Epidermal melanocyte (primary cell): ENCODE results near the gene VIT.
"Not testable (repeated sequence)": the region's sequence is repeated elsewhere in the genome, so short reads cannot be mapped to it uniquely, and the experiment has no call there.

Experiments
- DNase-seq: peaks from one replicate; pipeline ENCODE4 v3.0.0; 2011; ENCODE audit warnings: low spot score; ENCODE audit not compliant: insufficient read length

VIT gene

DNA sequence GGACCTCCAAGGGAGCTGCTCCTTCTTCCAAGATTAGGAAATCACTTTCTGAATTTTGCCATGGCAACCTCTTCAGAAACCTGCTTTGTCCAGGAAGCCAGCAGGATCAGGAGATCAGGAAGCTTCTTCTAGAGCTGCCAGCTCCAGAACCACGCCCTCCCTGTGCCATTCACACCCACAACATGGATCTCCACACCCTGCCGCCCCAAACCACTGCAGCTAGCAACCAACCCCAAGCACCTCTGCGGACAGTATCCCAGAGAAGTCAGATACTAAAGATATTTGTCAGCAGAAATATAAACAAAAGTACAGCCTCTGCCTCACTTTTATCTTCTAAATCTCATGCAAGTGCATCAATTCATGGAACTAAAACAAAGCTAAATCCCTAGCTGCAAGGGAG, 106.4 kb downstream of the VIT start:
- no peak for DNase-seq

GRCh38 chr2:36805635-36806224, 109.2 kb downstream of the VIT start:
- DNase-seq, result no peak

GRCh38 chr2:36807223-36807886, 110.8 kb downstream of the VIT start:
- no peak for DNase-seq

DNA sequence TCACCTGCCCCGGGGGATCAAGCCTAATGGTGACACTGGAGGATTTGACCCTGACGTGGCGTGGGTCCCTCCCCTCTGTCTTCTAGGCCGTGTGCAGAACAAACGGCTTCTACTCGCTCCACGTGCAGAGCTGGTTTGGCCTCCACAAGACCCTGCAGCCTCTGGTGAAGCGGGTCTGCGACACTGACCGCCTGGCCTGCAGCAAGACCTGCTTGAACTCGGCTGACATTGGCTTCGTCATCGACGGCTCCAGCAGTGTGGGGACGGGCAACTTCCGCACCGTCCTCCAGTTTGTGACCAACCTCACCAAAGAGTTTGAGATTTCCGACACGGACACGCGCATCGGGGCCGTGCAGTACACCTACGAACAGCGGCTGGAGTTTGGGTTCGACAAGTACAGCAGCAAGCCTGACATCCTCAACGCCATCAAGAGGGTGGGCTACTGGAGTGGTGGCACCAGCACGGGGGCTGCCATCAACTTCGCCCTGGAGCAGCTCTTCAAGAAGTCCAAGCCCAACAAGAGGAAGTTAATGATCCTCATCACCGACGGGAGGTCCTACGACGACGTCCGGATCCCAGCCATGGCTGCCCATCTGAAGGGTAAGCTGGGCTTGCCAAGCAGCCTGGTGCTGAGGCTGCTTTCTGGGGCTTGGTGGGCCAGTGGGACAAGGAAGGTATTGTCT, 112.0 kb downstream of the VIT start:
- no peak for DNase-seq

DNA sequence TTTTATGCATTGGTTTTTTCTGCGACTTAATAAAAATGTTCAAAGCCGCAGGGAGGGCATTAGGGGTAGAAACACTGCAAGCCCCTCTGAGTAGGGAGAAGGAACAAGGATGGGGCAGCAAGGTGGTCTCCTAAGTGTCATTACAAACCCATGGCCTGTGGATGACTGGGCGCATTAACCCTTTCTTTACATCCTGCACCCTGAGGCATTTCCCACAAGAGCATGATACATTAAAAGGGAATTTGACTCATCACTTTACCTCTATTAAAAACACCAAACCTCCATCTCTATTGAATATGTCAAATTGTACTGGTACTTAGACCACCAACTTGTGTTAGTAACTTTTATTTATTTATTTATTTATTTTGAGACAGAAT, 112.5 kb downstream of the VIT start:
- DNase-seq, result no peak

DNA sequence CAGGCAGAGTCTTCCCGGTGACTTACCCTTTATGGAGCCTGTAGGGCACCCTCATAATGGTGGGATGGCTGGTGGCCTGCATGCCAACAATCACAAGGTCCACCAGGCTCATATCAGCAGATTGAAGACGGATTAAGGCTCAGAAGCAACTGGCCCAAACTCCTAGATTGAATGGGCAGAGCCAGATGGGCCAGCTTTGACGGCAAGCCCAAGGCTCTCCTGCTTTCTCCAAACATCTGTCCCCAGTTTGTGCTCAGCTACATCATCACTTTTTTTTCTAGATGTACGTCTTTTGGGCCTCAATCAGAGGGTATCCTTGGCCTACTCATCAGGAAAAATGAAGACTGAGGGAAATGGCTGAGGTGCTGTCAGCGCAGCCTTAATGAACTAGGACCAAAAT, 114.6 kb downstream of the VIT start:
- no peak for DNase-seq

GRCh38 chr2:36812196-36812595, 115.7 kb downstream of the VIT start:
- no peak for DNase-seq

DNA sequence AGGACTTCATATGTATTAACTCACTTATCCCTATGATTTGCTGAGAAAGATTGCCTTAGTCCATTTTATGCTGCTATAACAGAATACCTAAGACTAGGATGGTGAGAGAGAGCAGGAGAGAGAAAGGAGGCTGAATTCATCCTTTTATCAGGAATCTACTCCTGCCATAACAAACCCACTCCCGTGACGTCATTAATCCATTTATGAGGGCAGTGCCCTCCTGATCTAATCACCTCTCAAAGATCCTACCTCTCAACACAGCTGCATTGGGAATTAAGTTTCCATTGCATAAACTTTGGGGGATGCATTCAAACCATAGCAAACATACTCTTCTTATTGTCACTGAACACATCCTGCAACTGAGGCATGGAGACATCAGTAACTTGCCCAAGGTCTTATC, 122.0 kb downstream of the VIT start:
- DNase-seq, result no peak

- DNase-seq, result no peak
Measured at GRCh38 chr2:36819095-36819711, 122.7 kb downstream of the VIT start.

DNA sequence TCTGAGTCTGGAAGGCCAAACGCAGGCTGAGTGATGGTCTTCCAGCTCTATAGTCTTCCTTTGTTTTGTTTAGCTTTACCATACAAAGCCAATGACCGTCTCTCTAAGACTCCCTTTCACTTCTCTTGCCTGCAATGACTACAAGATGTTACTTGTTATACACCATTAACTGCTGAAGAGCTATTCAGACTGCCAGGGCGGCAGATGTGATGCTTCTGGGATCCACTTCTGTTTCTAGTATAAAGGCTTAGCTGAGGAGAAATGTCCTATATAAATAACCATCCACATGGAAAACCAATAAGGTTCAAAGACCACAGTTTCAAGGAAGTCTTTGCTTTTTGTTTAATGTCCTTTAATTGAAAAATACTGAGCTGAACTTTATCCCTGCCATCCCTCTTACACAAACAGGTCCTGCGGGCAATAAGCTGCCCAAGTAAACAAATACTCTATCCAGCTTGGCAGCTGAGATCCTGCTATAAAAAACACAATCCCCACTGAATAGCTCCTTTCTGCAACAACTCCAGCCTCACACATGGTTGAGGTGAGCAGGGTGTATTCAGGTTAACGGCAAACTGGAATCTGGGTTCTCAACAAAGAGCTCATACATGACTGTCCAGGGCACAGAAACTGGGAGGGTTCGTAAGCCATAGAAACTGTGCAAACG, 124.6 kb downstream of the VIT start:
- no peak for DNase-seq

- DNase-seq, result no peak
Measured at GRCh38 chr2:36823862-36824261, 127.4 kb downstream of the VIT start.

DNA sequence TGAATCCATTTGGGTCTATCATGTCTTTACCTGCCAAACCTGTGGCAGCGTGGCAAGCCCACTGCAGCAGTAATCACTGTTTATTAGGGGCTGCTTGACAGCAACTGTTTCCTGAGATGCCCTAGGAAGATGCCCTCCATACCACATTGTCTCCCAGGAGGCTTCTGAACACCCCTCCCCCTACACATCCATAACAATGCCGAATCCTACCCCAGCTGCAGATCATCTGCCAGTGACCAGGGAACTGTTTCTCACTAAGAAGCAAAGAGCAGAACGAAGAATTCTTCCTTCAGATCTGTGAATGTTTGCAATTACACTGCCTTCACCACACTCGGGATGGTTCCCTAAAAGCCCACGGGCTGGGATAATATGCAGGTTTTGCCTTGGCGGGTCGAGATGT, 127.8 kb downstream of the VIT start:
- DNase-seq, result no peak

- not testable (repeated sequence) for DNase-seq
Measured at GRCh38 chr2:36824683-36825082, 128.2 kb downstream of the VIT start.

- no peak for DNase-seq
Measured at GRCh38 chr2:36831185-36831584, 134.7 kb downstream of the VIT start.

- DNase-seq, result no peak
Measured at GRCh38 chr2:36834203-36834602, 137.7 kb downstream of the VIT start.

GRCh38 chr2:36834731-36835524, 138.4 kb downstream of the VIT start:
- no peak for DNase-seq

DNA sequence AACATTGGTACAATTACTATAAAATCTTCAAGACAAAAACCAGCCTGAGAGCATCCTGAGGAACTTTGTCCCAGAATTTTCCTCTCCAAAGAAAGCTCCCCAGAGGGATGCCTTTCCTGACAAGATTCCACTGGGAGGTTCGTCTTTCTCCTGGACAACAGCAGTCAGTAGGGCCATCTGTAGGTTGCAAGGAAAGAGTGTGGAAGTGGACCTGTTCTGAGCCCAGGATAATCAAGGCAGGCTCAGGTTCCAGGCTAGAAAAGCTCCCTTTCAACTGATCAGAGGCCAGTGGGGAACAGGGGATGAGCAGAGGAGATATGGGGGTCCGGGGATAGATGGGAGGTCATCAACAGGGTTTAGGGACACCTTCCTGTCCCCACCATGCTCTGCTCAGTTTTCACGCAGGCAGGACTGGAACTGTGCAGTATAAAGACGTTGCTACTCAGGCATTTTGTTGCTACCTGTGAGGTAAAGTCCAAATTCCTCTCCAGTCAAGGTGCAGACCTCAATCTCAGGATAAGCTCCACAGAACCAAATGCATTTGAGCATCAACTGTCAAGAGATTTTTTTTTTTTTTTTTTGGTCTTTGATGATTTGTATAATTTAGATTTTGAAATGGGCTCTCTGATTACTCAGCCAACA, 143.6 kb downstream of the VIT start:
- DNase-seq, result no peak

DNA sequence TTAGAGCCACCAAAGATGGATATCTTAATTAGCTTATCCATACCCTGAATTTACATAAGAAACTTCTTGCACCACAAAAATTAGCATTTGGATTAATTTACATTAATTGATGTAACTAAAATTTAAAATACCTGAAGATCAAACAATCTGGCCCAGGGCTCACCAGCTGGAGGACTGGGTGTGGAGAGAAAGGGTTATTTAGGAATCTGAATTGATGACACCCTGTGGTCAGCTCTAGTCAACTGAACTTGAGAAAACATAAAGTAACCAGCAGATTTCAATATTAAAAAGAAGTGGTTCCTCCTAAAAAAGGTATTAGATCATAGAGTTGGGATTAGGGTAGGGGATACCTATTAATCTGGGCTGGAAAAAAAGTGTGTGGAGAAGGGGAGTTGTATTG, 147.3 kb downstream of the VIT start:
- DNase-seq, result no peak

DNA sequence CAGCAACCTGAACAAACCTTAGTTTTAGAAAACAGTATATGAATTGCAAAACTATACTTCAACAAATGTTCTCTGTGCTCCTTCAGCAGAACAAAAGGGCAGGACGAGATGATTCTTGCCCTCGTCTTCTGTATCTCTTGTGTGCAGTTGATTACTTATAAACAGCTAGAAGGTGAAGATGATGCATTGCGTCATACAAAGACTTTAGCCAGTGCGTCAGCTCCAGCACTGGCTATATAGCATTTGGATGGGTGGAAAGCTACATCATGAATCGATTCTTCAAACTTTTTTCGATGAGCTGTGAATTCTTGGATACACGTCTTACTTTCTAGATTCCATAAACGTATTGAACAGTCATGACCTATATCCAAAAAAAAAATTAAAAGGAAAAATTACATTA, 152.8 kb downstream of the VIT start:
- no peak for DNase-seq

GRCh38 chr2:36854241-36854640, 157.7 kb downstream of the VIT start:
- no peak for DNase-seq

GRCh38 chr2:36855429-36855828, 158.9 kb downstream of the VIT start:
- DNase-seq, result no peak
